Fibroblast of pulmonary artery (primary cell): ENCODE measurements around the gene RHOG.

Experiments
- DNase-seq: peaks from one replicate; pipeline ENCODE4 v3.0.0-alpha.2; 2010; ENCODE audit warnings: low read depth
- H3K4me3 ChIP-seq: replicated peaks from 2 replicates; pipeline ENCODE4 v1.5.1; 2011; ENCODE audit warnings: low read depth, mild to moderate bottlenecking, control low read depth, low read length, moderate library complexity
- TF ChIP-seq, protein P1 (sequence below): IDR thresholded peaks from 2 replicates; pipeline ENCODE4 v1.5.1; 2011; ENCODE audit warnings: mild to moderate bottlenecking, control low read depth, low read length, inconsistent platforms; ENCODE audit errors: missing control alignments

The RHOG gene

DNA sequence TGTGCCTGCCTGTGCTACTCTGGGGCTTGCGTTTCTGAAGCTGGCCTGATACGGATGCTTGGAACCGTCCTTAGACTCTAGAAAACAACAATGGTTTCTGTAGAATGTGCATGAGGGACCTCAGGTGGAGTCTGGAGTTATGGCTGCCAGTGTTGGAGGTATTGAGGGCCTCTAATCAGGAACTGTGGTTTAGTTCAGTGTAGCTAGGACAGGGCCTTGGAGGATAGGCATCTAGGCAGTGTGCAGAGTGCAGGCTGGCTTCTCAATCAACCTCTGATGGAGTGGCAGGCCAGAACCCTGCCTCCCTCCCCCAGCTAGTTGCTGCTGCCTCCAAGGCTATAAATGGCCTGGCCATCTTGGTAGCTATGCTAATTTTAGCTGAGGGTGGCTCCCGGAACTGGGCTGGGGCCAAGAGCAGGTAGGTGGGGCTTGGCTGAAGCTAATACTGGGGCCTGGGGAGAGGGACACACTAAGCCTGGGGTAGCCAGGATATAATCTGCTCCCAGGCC, 18.7 kb upstream of the RHOG start:
- no peak overlapping the region for H3K4me3 ChIP-seq

DNA sequence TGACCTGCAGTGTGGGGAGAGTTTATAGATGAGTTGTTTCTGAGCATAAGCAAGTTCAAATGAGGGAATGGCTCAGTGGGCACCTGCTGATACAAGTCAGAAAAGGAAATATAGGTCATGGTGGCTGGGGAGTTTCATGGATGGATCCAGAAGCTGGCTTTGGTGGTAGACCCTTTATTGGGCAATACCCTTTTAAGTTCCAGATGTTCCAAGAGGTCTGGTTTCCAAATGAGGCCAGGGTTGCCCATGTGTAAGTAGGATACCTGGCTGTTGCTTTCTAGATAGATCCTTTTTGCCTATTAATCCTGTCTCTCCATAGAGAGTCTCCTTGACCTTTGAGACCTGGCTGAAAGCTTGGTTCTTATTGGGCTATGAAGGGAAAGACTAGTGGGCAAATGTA, 16.9 kb upstream of the RHOG start:
- no peak overlapping the region for H3K4me3 ChIP-seq
- no peak for DNase-seq

More for the DNA sequence above, 18.7 kb upstream of the RHOG start:
- TF ChIP-seq, protein P1, sequence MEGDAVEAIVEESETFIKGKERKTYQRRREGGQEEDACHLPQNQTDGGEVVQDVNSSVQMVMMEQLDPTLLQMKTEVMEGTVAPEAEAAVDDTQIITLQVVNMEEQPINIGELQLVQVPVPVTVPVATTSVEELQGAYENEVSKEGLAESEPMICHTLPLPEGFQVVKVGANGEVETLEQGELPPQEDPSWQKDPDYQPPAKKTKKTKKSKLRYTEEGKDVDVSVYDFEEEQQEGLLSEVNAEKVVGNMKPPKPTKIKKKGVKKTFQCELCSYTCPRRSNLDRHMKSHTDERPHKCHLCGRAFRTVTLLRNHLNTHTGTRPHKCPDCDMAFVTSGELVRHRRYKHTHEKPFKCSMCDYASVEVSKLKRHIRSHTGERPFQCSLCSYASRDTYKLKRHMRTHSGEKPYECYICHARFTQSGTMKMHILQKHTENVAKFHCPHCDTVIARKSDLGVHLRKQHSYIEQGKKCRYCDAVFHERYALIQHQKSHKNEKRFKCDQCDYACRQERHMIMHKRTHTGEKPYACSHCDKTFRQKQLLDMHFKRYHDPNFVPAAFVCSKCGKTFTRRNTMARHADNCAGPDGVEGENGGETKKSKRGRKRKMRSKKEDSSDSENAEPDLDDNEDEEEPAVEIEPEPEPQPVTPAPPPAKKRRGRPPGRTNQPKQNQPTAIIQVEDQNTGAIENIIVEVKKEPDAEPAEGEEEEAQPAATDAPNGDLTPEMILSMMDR, result no peak
- no peak for DNase-seq

DNA sequence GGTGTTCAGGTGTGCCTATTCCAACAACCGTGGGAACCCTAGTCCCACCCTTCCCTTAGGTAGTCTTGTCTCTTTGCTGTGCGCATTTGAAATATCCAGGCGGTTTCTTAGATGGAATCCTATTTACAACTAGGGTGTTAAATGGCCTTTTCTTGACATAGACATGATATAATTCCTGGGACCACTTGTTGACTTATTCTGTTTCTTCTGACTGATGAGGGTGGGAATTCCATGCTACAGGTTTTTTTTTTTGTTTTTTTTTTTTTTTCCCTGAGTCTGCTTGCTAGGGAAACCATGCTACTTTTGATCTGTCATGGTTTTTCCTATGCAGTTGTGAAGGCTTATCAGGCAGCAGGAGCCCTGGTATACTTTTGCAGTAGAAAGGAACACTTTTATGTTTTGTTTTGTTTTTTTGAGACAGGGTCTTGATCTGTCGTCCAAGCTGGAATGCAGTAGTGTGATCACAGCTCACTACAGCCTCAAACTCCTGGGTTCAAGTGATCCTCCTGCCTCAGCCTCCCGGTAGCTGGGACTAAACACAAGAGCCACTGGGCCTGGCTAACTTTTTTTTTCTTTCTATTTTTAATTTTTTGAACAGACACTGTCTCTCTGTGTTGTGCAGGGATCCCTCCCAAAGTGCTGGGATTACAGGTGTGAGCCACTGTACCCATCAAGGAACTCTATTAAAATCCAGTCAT, 16.2 kb upstream of the RHOG start:
- TF ChIP-seq, protein P1, result no peak
- peak overlapping the region; percentile 86 for H3K4me3 ChIP-seq
- DNase-seq, result no peak

More for the DNA sequence above, 16.9 kb upstream of the RHOG start:
- TF ChIP-seq, protein P1, result no peak

DNA sequence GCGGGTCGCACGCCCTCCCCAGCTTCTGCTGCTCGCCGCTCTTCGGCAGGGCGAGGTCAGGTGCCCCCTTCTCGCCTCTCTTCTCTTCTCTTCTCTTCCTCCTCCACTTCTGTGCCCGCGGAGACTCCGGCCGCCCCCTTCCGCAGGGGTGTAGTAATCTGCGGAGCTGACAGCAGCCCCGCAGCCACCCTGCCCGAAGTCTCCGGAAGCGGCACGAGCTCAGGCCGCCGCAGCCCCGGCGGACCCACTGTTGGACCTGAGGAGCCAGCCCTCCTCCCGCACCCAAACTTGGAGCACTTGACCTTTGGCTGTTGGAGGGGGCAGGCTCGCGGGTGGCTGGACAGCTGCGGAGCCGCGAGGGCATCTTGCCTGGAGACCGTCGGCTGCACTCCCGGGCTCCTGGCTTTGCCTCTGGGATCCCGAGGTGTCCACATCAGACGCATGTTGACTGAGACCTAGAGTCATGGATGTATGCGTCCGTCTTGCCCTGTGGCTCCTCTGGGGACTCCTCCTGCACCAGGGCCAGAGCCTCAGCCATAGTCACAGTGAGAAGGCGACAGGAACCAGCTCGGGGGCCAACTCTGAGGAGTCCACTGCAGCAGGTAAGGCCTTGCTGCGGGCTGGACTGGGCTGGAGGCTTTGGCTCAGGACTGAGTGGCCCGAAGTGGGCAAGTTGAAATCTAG, 15.2 kb upstream of the RHOG start:
- H3K4me3 ChIP-seq, result peak overlapping the region; percentile 86
- DNase-seq, result no peak
- TF ChIP-seq, protein P1, result no peak

DNA sequence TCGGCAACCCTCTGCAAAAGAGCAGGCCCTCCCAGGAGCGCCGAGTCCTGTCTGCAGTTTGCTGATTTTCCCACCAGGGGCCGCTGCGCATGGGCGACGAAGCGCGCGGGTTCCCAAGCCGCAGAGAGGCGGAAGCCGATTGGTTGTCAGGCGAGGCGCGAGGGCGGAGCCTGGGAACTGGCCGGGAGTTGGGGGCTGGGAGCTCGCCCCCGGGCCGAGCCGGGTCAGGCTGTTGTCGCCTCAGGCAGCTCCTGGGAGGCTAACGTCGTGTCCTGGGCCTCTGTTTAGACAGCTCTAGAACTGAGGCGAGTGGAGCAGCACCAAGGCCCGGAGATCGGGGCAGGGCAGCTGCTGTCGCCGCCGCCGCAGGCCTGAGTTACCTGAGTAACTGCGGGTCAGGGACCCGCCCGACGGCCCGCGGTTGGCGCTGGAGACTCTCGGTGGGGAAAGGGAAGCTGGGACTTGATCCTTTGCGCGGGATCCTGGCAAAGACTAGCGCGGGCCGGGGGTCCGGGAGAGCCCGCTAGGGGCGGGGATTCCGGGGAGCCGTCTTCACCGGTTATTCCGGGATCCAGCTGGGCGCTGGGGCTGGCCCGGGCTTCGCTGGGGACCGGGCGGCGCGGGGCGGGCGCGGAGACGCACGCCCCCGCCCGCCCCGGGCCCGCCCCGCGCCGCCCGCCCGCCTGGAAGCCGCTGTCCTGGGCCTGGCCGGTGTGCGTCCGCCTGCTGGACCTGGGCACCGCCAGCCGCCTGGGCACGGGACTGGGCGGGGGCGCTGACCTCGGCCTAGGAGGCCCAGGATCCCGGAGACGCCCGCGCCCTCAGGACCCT, 14.4 kb upstream of the RHOG start, which contains the start of gene STIM1:
Gene STIM1 (plus strand): TSS at position 688 of the 831 bp plus-strand sequence. CDS start 607 bp downstream, outside the sequence.
- DNase-seq, result peak; percentile 95
- H3K4me3 ChIP-seq, result peak within 1 kb of the TSS; percentile 86
- TF ChIP-seq, protein P1, result peak; percentile 79

DNA sequence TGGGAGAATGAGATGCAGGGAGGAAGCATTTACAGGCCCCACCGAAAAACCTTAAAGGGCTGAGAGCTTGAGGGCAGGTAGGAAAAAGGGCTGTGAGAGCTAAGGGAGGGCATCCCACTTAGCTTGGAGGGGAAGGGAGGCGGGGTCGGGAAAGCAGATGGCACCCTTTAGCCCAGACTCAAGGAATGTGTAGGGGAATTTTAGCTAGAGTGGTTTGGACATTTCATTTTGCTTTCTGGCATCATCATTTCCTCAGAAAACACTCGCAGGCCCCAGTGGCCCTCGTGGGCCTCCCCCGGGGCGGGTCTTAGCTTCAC, 13.9 kb upstream of the RHOG start:
- peak overlapping the region; percentile 86 for H3K4me3 ChIP-seq
- DNase-seq, result no peak
- TF ChIP-seq, protein P1, result no peak
